Measurements from ENCODE around the gene ARPC4. TPM values are rescaled to one million over a fixed set of nuclear protein-coding genes. Genes with fewer than 3 reads are reported as not detected.

ARPC4 gene
- total and polyA plus RNA-seq, 11 donors = 30.0 to 151 (median 79.7) TPM

DNA sequence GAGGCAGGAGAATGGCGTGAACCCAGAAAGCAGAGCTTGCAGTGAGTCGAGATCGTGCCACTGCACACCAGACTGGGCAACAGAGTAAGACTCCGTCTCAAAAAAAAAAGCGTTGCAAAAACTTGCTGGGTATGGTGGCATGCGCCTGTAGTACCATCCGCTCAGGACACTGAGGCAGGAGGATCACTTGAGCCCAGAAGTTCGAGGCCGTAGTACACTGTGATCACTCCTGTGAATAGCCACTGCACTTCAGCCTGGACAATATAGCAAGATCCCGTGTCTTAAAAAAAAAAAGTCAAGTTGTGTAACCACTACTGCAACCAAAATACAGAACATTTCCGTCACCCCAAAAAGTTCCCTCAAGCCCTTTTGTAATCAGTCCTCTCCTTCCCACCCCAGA, 1.5 kb downstream of the ARPC4 start:
- ATAC-seq = no peak
- Histone ChIP-seq H3K9me3 (no peaks in the 10 kb centered on the region), H3K4me3 (peak overlapping the region in 6 of 12 donors; percentile 74 to 99 (median 92)), H3K27ac (peak overlapping the region in 1 of 12 donors; percentile 94), H3K27me3 (no peaks in the 10 kb centered on the region), H3K4me1 (peaks cover 0 to 58% (median 24%) of the 10 kb centered on the region in 12 donors), H3K36me3 (peaks cover 5 to 61% (median 50%) of the 10 kb centered on the region in 9 donors)
- 95 to 97% (median 97%) methylated on average over 11 of the region's 11 CpGs for WGBS, 4 donors
- intact Hi-C loops (cut with DNase I) = loop anchor here in 6 of 10 donors (5.0 to 10.0 kb wide), 5 partner anchors 42 to 223 kb away; partner anchors contain the start of genes BRPF1 (in 3 of the 6), IL17RC (in 1 of the 6) and RPUSD3 (in 1 of the 6)
- TF ChIP-seq, protein P1, sequence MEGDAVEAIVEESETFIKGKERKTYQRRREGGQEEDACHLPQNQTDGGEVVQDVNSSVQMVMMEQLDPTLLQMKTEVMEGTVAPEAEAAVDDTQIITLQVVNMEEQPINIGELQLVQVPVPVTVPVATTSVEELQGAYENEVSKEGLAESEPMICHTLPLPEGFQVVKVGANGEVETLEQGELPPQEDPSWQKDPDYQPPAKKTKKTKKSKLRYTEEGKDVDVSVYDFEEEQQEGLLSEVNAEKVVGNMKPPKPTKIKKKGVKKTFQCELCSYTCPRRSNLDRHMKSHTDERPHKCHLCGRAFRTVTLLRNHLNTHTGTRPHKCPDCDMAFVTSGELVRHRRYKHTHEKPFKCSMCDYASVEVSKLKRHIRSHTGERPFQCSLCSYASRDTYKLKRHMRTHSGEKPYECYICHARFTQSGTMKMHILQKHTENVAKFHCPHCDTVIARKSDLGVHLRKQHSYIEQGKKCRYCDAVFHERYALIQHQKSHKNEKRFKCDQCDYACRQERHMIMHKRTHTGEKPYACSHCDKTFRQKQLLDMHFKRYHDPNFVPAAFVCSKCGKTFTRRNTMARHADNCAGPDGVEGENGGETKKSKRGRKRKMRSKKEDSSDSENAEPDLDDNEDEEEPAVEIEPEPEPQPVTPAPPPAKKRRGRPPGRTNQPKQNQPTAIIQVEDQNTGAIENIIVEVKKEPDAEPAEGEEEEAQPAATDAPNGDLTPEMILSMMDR (IDR thresholded peaks at IDR 0.05) = no peak
- TF ChIP-seq POLR2A (IDR thresholded peaks at IDR 0.05) = no peak
- no peak for DNase-seq

DNA sequence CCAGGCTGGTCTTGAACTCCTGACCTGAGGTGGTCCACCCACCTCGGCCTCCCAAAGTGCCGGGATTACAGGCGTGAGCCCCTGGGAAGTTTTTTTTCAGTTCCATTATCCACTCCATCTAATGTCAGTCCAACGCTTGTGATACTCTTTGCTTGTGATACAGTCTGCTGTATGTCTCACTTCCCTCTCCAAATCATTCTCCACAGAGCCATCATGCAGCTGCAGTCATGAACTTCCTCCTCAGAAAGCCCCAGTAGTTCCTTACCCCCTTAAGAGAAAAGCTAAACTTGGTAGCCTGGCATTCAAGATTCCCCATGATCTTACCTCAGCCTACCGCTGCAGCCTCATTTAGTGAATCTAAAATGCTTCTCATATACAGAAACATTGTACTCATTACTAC, 2.3 kb downstream of the ARPC4 start:
- TF ChIP-seq POLR2A (IDR thresholded peaks at IDR 0.05) = no peak
- TF ChIP-seq, protein P1 (IDR thresholded peaks at IDR 0.05) = no peak

GRCh38 chr3:9797196-9797945, 4.5 kb downstream of the ARPC4 start:
- intact Hi-C loops (cut with DNase I) = loop anchor here in 2 of 10 donors (10.0 kb wide), 2 partner anchors 47 to 117 kb away; partner anchors contain the start of genes IL17RC (in 1 of the 2) and RPUSD3 (in 1 of the 2)
- Histone ChIP-seq H3K36me3 (peaks cover 5 to 76% (median 66%) of the 10 kb centered on the region in 9 donors), H3K27ac (no peak overlapping the region), H3K4me3 (no peak overlapping the region), H3K4me1 (peaks cover 0 to 40% (median 17%) of the 10 kb centered on the region in 12 donors), H3K9me3 (no peaks in the 10 kb centered on the region), H3K27me3 (no peaks in the 10 kb centered on the region)
- WGBS, 4 donors = 85 to 93% (median 91%) methylated on average over 12 of the region's 12 CpGs
- DNase-seq (no peak), ATAC-seq (no peak)
- TF ChIP-seq, protein P1 (IDR thresholded peaks at IDR 0.05) = no peak
- TF ChIP-seq POLR2A (IDR thresholded peaks at IDR 0.05) = no peak

More for the DNA sequence above, 2.3 kb downstream of the ARPC4 start:
- intact Hi-C loops (cut with DNase I) = loop anchor here in 2 of 10 donors (10.0 kb wide), 2 partner anchors 50 to 120 kb away; partner anchors contain the start of genes IL17RC (in 1 of the 2) and RPUSD3 (in 1 of the 2)
- peak overlapping the region in 1 of 12 donors; percentile 94 for H3K27ac ChIP-seq
- no peaks in the 10 kb centered on the region for H3K9me3 ChIP-seq
- H3K36me3 ChIP-seq = peaks cover 5 to 62% (median 51%) of the 10 kb centered on the region in 9 donors
- peaks cover 0 to 58% (median 24%) of the 10 kb centered on the region in 12 donors for H3K4me1 ChIP-seq
- 83 to 90% (median 88%) methylated on average over 5 of the region's 5 CpGs for WGBS, 4 donors
- no peak overlapping the region for H3K4me3 ChIP-seq
- DNase-seq = no peak
- no peaks in the 10 kb centered on the region for H3K27me3 ChIP-seq
- ATAC-seq = no peak

DNA sequence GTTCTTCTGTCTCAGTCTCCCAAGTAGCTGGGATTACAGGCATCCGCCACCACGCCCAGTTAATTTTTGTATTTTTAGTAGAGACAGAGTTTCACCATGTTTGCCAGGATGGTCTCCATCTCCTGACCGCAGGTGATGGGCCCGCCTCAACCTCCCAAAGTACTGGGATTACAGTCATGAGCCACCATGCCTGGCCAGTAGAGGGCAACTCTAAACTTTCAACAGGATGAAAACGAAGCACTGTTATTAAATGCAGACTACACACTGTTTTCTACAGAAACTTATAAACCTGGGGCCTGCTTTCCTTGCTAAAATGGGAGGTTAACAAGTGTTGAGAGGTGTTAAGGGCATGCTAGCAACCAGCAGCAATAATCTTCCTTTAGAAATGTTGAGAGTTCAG, 7.6 kb downstream of the ARPC4 start:
- no peak overlapping the region for H3K4me3 ChIP-seq
- H3K27ac ChIP-seq = no peak overlapping the region
- intact Hi-C loops (cut with DNase I) = no loop called here
- H3K4me1 ChIP-seq = peaks cover 0 to 23% (median 6%) of the 10 kb centered on the region in 12 donors
- ATAC-seq (no peak), DNase-seq (no peak)
- no peak for TF ChIP-seq POLR2A (IDR thresholded peaks at IDR 0.05)
- TF ChIP-seq, protein P1 (IDR thresholded peaks at IDR 0.05) = peak in 2 of 12 donors; percentile 7 to 10
- WGBS, 4 donors = 80 to 89% (median 89%) methylated on average over 5 of the region's 5 CpGs
- H3K36me3 ChIP-seq = peaks cover 5 to 99% (median 84%) of the 10 kb centered on the region in 9 donors
- no peaks in the 10 kb centered on the region for H3K27me3 ChIP-seq
- no peaks in the 10 kb centered on the region for H3K9me3 ChIP-seq

Data from heart left ventricle (tissue), 16 donors.